WTC11 (cell line): Measurements from ENCODE around the gene LETM1. TPM values are rescaled to one million over a fixed set of nuclear protein-coding genes. Genes with fewer than 3 reads are reported as not detected.

Experiments used
- ATAC-seq: fragments of 200-7000 bp; cut with Tn5 transposase; 2 replicates; pipeline ENCODE4 v1.10.0; 2021; ENCODE audit warnings: mild to moderate bottlenecking, moderate library complexity
- CTCF ChIA-PET: fragments of 300-600 bp; sonication (Branson Sonifier 250); formaldehyde crosslinking; loops from one replicate; lab custom pipeline; 2021; ENCODE audit warnings: antibody characterized with exemption; lab: Charles Lee
- POLR2A ChIA-PET: fragments of 350-600 bp; sonication (Branson Sonifier 250); formaldehyde crosslinking; loops from one replicate; lab custom pipeline; 2021; ENCODE audit warnings: antibody characterized with exemption; lab: Charles Lee
- DNase-seq: peaks from one replicate; pipeline ENCODE4 v3.0.0; 2021; ENCODE audit warnings: low spot score
- H3K27ac Mint-ChIP-seq: 2 replicates; pipeline ENCODE4 v1.8.0; 2021; ENCODE audit warnings: mixed read lengths
- H3K27me3 Mint-ChIP-seq: 2 replicates; pipeline ENCODE4 v1.8.0; 2021; ENCODE audit warnings: low read depth, mild to moderate bottlenecking, moderate library complexity, mixed read lengths
- H3K36me3 Mint-ChIP-seq: 2 replicates; pipeline ENCODE4 v1.8.0; 2021; ENCODE audit warnings: mixed read lengths
- H3K4me1 Mint-ChIP-seq: 2 replicates; pipeline ENCODE4 v1.8.0; 2022; ENCODE audit warnings: mixed read lengths
- H3K4me3 Mint-ChIP-seq: 2 replicates; pipeline ENCODE4 v1.8.0; 2021; ENCODE audit warnings: mild to moderate bottlenecking, moderate library complexity, mixed read lengths
- H3K9me3 Mint-ChIP-seq: 2 replicates; pipeline ENCODE4 v1.8.0; 2021; ENCODE audit warnings: mixed read lengths
- CBFB ChIP-seq: sonication (generic); formaldehyde crosslinking; IDR thresholded peaks from 2 replicates; pipeline ENCODE4 v1.8.1; 2022; ENCODE audit warnings: mild to moderate bottlenecking, low read depth, missing genetic modification reagents
- EMX1 ChIP-seq: fragments of 250-450 bp; sonication (Bioruptor Pico); IDR thresholded peaks from 2 replicates; pipeline ENCODE4 v1.8.0; 2021; ENCODE audit warnings: mild to moderate bottlenecking
- ETV6 ChIP-seq: sonication (generic); formaldehyde crosslinking; IDR thresholded peaks from 2 replicates; pipeline ENCODE4 v1.8.1; 2022; ENCODE audit warnings: mild to moderate bottlenecking, missing genetic modification reagents
- FOXK1 ChIP-seq: sonication (generic); formaldehyde crosslinking; IDR thresholded peaks from 2 replicates; pipeline ENCODE4 v1.8.0; 2022; ENCODE audit warnings: mild to moderate bottlenecking, moderate library complexity, missing genetic modification reagents
- GABPB1 ChIP-seq: sonication (generic); formaldehyde crosslinking; IDR thresholded peaks from 2 replicates; pipeline ENCODE4 v1.8.1; 2023; ENCODE audit warnings: mild to moderate bottlenecking, missing genetic modification reagents
- GRHL2 ChIP-seq: fragments of 250-450 bp; sonication (Bioruptor Pico); IDR thresholded peaks from 2 replicates; pipeline ENCODE4 v1.8.0; 2022; ENCODE audit warnings: mild to moderate bottlenecking, moderate library complexity; ENCODE audit not compliant: insufficient replicate concordance, severe bottlenecking
- GTF2I ChIP-seq: fragments of 250-450 bp; sonication (Bioruptor Pico); conservative IDR thresholded peaks from 2 replicates; pipeline ENCODE4 v1.4.0; 2021; ENCODE audit warnings: mild to moderate bottlenecking
- NFATC4 ChIP-seq: fragments of 250-450 bp; sonication (Bioruptor Pico); IDR thresholded peaks from 2 replicates; pipeline ENCODE4 v1.9.0; 2021; ENCODE audit warnings: mild to moderate bottlenecking
- PRDM15 ChIP-seq: sonication (generic); formaldehyde crosslinking; IDR thresholded peaks from 2 replicates; pipeline ENCODE4 v1.8.0; 2022; ENCODE audit warnings: missing genetic modification reagents
- SMAD4 ChIP-seq: sonication (generic); formaldehyde crosslinking; IDR thresholded peaks from 2 replicates; pipeline ENCODE4 v1.8.0; 2022; ENCODE audit warnings: mild to moderate bottlenecking, missing genetic modification reagents
- SP1 ChIP-seq: sonication (generic); formaldehyde crosslinking; conservative IDR thresholded peaks from 2 replicates; pipeline ENCODE4 v1.8.1; 2022; ENCODE audit warnings: missing genetic modification reagents
- ZNF416 ChIP-seq: fragments of 250-450 bp; sonication (Bioruptor Pico); IDR thresholded peaks from 2 replicates; pipeline ENCODE4 v1.9.0; 2021; ENCODE audit warnings: mild to moderate bottlenecking, inconsistent platforms
- total RNA-seq: library from RNA; stranded (reverse); gene quantifications from 3 replicates; pipeline ENCODE4 v1.2.3, GENCODE V29; 2021
- TF ChIP-seq, protein P1 (sequence below): fragments of 250-450 bp; sonication (Bioruptor Pico); IDR thresholded peaks from 2 replicates; pipeline ENCODE4 v1.8.0; 2021; ENCODE audit warnings: mild to moderate bottlenecking
- TF ChIP-seq, protein P2 (sequence below): sonication (generic); formaldehyde crosslinking; IDR thresholded peaks from 2 replicates; pipeline ENCODE4 v1.8.0; 2022; ENCODE audit warnings: mild to moderate bottlenecking, missing genetic modification reagents
- TF ChIP-seq, protein P3 (sequence below): sonication (generic); formaldehyde crosslinking; IDR thresholded peaks from 2 replicates; pipeline ENCODE4 v1.8.1; 2023; ENCODE audit warnings: mild to moderate bottlenecking, missing genetic modification reagents
- TF ChIP-seq, protein P4 (sequence below): sonication (generic); formaldehyde crosslinking; IDR thresholded peaks from 2 replicates; pipeline ENCODE4 v1.8.1; 2022; ENCODE audit warnings: missing genetic modification reagents, borderline replicate concordance
- TF ChIP-seq, protein P5 (sequence below): fragments of 200-600 bp; IDR thresholded peaks from 2 replicates; pipeline ENCODE4 v1.8.0; 2022; ENCODE audit warnings: antibody characterized with exemption

LETM1 gene
- total RNA-seq, 1 experiment from 2014 or later: 66.7 TPM

- TF ChIP-seq, protein P1, sequence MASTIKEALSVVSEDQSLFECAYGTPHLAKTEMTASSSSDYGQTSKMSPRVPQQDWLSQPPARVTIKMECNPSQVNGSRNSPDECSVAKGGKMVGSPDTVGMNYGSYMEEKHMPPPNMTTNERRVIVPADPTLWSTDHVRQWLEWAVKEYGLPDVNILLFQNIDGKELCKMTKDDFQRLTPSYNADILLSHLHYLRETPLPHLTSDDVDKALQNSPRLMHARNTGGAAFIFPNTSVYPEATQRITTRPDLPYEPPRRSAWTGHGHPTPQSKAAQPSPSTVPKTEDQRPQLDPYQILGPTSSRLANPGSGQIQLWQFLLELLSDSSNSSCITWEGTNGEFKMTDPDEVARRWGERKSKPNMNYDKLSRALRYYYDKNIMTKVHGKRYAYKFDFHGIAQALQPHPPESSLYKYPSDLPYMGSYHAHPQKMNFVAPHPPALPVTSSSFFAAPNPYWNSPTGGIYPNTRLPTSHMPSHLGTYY (CRISPR knock-in tag): no peak
- TF ChIP-seq ZNF416 (CRISPR knock-in tag) (no peak), CBFB (CRISPR knock-in tag) (no peak), FOXK1 (CRISPR knock-in tag) (no peak), SMAD4 (no peak), SP1 (CRISPR knock-in tag) (no peak), NFATC4 (CRISPR knock-in tag) (no peak), ETV6 (CRISPR knock-in tag) (no peak)
- TF ChIP-seq, protein P2, sequence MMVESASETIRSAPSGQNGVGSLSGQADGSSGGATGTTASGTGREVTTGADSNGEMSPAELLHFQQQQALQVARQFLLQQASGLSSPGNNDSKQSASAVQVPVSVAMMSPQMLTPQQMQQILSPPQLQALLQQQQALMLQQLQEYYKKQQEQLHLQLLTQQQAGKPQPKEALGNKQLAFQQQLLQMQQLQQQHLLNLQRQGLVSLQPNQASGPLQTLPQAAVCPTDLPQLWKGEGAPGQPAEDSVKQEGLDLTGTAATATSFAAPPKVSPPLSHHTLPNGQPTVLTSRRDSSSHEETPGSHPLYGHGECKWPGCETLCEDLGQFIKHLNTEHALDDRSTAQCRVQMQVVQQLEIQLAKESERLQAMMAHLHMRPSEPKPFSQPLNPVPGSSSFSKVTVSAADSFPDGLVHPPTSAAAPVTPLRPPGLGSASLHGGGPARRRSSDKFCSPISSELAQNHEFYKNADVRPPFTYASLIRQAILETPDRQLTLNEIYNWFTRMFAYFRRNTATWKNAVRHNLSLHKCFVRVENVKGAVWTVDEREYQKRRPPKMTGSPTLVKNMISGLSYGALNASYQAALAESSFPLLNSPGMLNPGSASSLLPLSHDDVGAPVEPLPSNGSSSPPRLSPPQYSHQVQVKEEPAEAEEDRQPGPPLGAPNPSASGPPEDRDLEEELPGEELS (CRISPR knock-in tag): no peak
- TF ChIP-seq, protein P3, sequence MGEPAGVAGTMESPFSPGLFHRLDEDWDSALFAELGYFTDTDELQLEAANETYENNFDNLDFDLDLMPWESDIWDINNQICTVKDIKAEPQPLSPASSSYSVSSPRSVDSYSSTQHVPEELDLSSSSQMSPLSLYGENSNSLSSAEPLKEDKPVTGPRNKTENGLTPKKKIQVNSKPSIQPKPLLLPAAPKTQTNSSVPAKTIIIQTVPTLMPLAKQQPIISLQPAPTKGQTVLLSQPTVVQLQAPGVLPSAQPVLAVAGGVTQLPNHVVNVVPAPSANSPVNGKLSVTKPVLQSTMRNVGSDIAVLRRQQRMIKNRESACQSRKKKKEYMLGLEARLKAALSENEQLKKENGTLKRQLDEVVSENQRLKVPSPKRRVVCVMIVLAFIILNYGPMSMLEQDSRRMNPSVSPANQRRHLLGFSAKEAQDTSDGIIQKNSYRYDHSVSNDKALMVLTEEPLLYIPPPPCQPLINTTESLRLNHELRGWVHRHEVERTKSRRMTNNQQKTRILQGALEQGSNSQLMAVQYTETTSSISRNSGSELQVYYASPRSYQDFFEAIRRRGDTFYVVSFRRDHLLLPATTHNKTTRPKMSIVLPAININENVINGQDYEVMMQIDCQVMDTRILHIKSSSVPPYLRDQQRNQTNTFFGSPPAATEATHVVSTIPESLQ (CRISPR knock-in tag): no peak
- TF ChIP-seq, protein P4, sequence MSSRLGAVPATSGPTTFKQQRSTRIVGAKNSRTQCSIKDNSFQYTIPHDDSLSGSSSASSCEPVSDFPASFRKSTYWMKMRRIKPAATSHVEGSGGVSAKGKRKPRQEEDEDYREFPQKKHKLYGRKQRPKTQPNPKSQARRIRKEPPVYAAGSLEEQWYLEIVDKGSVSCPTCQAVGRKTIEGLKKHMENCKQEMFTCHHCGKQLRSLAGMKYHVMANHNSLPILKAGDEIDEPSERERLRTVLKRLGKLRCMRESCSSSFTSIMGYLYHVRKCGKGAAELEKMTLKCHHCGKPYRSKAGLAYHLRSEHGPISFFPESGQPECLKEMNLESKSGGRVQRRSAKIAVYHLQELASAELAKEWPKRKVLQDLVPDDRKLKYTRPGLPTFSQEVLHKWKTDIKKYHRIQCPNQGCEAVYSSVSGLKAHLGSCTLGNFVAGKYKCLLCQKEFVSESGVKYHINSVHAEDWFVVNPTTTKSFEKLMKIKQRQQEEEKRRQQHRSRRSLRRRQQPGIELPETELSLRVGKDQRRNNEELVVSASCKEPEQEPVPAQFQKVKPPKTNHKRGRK (CRISPR knock-in tag): no peak
Measured at GRCh38 chr4:1806596-1807331, 49.2 kb downstream of the LETM1 start (continued).

DNA sequence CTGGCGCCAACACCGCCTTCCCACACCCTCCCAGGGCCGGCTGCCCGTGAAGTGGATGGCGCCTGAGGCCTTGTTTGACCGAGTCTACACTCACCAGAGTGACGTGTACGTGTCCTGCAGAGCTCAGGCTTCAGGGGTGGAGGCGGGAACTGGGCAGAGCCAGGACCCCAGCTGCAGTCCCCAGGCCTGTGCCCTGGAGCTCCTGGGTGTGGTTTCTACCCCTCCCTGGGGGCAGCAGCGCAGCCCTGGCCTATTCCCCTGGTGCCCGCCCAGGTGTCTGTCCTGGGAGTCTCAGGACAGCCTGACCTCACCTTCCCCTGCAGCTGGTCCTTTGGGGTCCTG lies 49.8 kb downstream of the LETM1 start:
- CTCF ChIA-PET: interaction anchor here (1.5 to 10.0 kb wide), 2 partner anchors 14 to 58 kb away, joined by 3 to 188 read pairs; partner anchors contain the start of gene FGFR3

More for the DNA sequence above, 49.8 kb downstream of the LETM1 start:
- no peaks in the 10 kb centered on the region for H3K27me3 Mint-ChIP-seq
- no peaks in the 10 kb centered on the region for H3K36me3 Mint-ChIP-seq
- POLR2A ChIA-PET: no interaction called here
- ATAC-seq (no peak), DNase-seq (no peak)
- no peaks in the 10 kb centered on the region for H3K9me3 Mint-ChIP-seq
- no peak overlapping the region for H3K27ac Mint-ChIP-seq
- H3K4me3 Mint-ChIP-seq: no peak overlapping the region
- TF ChIP-seq GTF2I (CRISPR knock-in tag): no peak
- no peak for TF ChIP-seq PRDM15
- no peak for TF ChIP-seq GABPB1 (CRISPR knock-in tag)
- TF ChIP-seq, protein P1 (CRISPR knock-in tag): no peak
- TF ChIP-seq, protein P5, sequence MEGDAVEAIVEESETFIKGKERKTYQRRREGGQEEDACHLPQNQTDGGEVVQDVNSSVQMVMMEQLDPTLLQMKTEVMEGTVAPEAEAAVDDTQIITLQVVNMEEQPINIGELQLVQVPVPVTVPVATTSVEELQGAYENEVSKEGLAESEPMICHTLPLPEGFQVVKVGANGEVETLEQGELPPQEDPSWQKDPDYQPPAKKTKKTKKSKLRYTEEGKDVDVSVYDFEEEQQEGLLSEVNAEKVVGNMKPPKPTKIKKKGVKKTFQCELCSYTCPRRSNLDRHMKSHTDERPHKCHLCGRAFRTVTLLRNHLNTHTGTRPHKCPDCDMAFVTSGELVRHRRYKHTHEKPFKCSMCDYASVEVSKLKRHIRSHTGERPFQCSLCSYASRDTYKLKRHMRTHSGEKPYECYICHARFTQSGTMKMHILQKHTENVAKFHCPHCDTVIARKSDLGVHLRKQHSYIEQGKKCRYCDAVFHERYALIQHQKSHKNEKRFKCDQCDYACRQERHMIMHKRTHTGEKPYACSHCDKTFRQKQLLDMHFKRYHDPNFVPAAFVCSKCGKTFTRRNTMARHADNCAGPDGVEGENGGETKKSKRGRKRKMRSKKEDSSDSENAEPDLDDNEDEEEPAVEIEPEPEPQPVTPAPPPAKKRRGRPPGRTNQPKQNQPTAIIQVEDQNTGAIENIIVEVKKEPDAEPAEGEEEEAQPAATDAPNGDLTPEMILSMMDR: no peak
- TF ChIP-seq EMX1: no peak
- TF ChIP-seq GRHL2 (CRISPR knock-in tag): no peak
- TF ChIP-seq, all 79 proteins: peak for 0
- H3K4me1 Mint-ChIP-seq: no peaks in the 10 kb centered on the region
